GM12801 (cell line): ENCODE measurements around the gene TMTC1.

Experiments
- CTCF ChIP-seq: IDR thresholded peaks from one replicate; pipeline ENCODE4 v1.5.1; 2011; ENCODE audit warnings: control low read depth; ENCODE audit not compliant: insufficient read length; ENCODE audit errors: extremely low read depth

Gene TMTC1

DNA sequence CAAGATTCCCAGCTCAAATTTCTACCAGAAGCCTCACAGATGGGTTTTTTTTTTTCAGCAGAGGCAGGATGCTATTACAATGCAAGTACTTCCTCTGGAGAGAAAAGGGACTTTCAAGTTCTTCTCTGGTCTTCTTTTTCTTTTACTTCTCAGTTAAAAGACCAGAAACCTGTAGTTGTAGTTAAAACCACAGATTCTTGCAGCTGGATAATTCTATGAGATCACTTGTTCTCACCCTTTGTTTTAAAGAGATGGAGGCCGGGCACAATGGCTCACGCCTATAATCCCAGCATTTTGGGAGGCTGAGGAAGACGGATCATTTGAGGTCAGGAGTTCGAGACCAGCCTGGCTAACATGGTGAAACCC, 238.7 kb downstream of the TMTC1 start:
- TF ChIP-seq CTCF: no peak

DNA sequence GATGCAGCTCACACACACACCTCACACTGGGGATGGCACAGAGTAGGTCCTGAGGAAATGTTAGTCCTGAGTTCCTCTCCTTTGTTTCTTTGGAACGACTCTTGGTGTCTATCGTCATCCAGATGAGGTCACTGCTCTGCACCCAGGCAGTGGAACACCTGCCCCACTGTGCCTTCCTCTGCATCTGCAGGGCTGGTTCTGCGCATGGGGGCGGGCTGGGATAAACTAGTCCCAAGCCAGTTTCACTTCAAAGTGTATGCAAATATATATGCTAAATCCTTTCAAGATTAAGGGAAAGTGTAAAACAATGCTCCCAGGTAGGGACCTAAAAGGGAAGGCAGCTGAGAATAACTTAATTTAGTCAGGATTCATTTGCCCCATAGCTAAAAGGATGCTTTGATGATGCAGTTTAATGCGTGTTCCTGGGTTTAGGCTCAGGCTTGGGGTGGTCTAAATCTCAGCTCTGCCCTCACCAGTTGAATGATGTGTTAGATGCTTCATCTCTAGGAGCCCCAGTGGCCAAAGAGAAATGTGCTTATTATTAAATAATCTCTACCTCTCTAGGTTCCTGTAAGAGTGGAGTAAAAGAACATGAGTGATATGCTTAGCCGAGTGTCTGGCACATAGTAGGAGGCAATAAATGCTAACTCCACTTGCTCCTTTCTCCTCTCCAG, 239.2 kb downstream of the TMTC1 start:
- TF ChIP-seq CTCF: no peak

DNA sequence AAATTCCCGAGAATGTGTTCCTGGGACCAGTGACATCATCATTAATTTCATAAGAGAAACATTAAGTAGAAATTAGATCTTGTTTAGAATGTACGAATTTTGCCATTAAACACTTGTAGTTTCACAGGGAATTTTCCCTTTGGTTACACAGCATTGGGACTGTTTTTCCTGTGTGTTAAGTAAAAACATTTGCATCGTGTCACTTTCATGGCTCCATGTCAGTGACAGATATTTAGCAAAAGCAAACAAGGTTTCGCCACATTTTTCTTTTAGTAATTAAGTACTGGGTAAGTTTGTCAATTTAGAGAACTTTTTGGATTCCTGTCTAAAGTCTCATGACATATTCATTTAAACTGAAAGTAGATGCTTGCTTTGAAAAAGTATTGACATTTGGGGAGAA, 240.7 kb downstream of the TMTC1 start:
- no peak for TF ChIP-seq CTCF

DNA sequence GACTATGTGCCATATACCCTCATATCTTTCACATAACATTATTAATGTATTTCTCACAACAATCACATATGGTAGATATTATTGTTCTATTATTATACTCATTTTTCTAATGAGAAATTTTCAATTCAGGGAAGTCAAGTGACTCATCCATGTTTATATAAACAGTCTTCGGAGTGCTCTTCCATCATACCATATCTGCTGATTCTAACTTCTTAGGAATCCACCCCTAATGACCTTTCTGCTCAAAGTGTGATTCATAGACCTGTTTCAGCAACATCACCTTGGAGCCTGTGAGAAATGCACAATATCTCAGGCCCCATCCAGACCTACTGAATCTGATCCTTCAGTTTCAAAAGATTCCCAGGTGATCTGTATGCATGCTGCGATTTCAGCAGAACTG, 246.4 kb downstream of the TMTC1 start:
- no peak for TF ChIP-seq CTCF

DNA sequence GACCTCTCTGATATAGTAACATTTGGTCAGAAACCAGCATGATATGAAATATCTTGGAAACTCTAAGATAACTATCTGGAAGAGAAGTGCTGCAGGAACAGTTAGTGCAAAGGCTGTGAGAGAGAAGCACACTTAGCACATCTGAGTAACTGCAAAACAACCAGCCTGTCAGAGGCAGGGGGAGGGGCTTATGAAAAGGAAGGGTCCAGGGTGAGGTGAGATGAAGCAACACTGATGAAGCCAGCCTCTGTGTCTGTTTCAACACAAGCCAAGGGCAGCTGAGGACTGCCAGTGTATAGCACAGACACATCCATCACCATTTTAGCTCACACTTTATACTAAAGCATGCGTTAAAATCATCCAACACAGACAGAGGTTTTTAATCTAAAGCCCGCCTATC, 248.8 kb downstream of the TMTC1 start:
- TF ChIP-seq CTCF: no peak

DNA sequence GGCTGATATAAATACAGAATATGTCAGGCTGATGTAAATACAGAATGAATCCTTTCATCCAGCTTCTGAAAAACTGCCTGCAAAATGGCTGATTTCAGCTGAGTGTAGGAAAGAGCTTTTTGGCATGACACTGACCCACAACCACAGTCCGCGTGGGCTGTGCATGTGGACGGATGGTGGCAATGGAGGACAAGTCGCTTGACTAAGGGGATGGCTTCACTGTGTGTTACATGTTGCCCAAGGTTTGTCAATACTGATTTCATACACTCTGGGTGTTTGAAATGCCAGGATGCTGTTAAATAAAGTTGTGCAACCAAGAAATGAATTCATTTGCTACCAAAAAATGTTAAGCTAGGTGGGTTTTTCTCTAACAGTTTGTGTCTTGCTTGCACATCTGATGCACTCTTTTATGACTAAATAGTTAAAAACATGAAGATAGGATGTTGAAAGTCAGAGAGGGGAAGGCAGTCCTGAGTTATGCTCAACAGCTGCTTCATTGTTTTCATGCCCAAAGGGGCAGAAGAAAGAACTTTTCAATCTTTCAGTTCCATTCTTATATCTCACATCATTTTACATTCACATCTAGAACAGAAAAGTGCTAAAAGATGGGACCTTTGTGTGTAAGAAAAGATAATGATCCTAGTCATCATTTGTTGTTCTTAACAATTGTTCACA, 249.8 kb downstream of the TMTC1 start:
- TF ChIP-seq CTCF: no peak

GRCh38 chr12:29531471-29531870, 252.3 kb downstream of the TMTC1 start:
- TF ChIP-seq CTCF: no peak
